HG03196 (cell line): ENCODE results near the gene WDR35.
A peak's percentile ranks its signal among the peaks of the same experiment; 100 is the strongest.
"Not testable (repeated sequence)": the region's sequence is repeated elsewhere in the genome, so short reads cannot be mapped to it uniquely, and the experiment has no call there.

Source experiments
- ATAC-seq: cut with Tn5 transposase; IDR thresholded peaks from one replicate; pipeline ENCODE4 v1.9.1; 2021; ENCODE audit not compliant: unreplicated experiment

Gene WDR35

GRCh38 chr2:19942199-19942598 lies 47.7 kb downstream of the WDR35 start:
- ATAC-seq: no peak

DNA sequence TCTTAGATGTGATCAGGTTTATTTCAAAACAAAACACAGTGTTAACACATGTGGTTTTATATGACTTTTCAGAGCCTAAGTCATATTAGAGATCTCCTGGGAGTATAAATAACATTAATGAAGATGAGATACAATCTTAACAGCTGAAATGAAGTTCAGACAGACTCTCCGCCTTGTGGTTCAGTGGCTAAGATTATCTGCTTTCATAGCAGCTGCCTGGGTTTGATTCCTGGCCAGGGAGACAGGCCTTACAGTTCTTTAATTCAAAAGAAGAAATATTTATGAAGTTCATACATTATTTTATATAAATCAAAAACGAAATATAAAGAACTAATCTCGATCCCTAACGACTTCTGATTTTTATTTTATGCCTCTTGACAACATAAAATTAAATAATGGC lies 52.9 kb downstream of the WDR35 start:
- ATAC-seq: no peak

DNA sequence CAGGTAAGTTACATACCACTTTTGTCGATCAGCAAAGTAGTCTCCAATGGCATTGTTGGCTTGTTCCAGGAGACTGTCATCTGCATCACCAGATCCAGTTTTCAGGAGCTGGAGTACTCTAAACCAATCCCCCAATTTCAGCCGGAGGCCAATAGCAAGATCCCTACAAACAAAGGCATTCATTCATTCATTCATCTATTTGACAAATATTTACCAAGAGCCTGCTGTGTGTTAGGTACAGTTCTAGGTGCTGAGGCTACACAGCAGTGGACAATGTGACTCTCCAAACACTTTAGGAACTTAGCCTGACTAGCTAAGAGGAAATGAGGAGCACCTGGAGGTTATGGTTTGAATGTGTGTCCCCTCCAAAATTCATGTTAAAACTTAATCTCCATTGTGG lies 53.7 kb downstream of the WDR35 start:
- no peak for ATAC-seq

- ATAC-seq: peak; percentile 88
These were observed 56.4 kb downstream of the WDR35 start for GRCh38 chr2:19933351-19933981.

DNA sequence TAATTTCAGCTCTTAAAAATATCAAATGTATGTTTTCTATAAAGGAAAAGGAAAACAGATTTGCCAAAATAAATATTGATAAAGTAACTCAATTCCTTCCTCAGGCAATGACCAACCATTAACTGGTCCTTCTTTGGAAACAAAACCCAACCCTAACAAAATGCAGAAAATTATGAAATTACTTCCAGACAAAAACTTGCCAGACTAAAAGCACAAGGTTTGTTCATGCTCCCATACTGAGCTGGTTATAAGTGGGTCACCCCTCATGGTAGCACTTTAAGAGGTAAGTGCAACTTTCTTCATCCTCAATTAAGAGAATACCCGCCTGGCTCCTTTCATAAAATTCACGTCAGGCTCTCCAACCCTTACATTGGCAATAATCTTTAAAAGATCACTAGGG lies 57.0 kb downstream of the WDR35 start:
- ATAC-seq: no peak

DNA sequence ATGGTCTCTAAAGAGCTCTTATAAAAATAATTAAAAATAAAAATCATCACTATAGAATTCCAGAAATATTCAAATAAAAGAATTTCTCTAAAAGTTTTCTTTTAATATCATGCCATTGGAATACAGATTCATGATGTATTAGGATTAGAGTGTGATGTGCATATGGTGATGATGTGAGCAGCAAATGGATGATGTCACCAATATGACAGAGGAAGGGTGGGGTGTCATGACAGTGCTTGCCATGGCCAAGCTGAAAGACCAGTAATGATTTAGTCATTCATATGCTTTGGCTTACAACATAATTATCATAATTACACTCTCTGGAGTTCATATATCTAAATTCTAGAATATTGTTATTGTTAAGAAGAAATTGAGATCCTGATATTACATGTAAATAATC lies 60.7 kb downstream of the WDR35 start:
- ATAC-seq: no peak

- not testable (repeated sequence) for ATAC-seq
These were observed 62.1 kb downstream of the WDR35 start for GRCh38 chr2:19927816-19928215.

DNA sequence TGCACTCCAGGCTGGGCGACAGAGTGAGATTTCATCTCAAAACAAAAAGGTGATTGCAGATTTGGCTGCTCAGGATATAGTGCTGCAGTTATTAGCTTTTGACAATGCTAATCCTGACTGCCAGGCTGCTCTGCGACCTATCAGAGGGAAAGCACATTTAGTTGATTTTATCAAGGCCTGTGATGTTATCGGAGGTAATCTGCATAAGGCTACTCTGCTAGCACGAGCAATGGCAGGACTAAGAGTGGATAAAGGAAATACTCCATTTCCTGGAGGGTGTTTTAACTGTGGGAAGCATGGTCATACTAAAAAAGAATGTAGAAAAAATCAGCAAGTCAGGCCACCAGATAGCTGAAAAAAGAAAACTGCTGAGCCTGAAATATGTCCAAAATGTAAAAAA lies 65.4 kb downstream of the WDR35 start:
- not testable (repeated sequence) for ATAC-seq

- not testable (repeated sequence) for ATAC-seq
These were observed 67.7 kb downstream of the WDR35 start for GRCh38 chr2:19922188-19922587.

GRCh38 chr2:19916385-19916950 lies 73.4 kb downstream of the WDR35 start:
- ATAC-seq: no peak

DNA sequence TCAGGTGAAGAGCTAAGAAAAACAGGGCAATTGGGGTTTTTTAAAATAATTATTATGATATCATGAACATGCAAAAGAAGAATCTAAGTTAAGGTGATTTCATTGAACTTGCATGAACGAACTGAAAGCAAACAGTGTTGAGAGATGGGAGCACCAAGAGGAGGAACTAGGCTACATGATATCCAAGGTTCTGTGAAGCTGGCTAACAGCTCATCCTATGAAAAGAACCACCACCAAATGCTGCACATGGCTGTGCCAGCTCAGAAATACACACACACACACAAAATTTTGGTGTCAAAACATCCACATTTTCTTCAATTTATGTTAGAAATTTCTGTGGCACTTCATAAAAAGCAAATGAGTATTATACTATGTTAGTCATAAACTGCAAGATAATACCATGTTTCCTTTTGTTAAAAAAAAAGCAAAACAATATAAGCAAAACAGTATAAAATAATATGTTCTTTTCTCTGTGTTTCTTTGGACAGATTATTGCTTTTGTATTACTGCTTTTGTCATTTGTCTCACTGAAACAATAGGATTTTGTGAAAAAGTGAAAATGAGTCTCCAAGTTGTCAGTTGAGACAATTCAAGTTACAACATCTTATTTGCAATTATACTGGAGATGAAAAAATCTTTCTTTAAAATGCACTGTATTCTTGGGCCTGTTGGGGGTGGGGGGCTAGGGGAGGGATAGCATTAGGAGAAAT lies 75.5 kb downstream of the WDR35 start:
- no peak for ATAC-seq

GRCh38 chr2:19911808-19912509 lies 77.9 kb downstream of the WDR35 start:
- ATAC-seq: no peak

GRCh38 chr2:19902216-19902740 lies 87.6 kb downstream of the WDR35 start:
- ATAC-seq: no peak

- ATAC-seq: peak; percentile 92
These were observed 88.3 kb downstream of the WDR35 start, which contains the start of gene TTC32 for GRCh38 chr2:19901442-19902215. Gene TTC32, minus strand, starts transcription at chr2:19901983. Its CDS starts 129 bp downstream, at chr2:19901854.

DNA sequence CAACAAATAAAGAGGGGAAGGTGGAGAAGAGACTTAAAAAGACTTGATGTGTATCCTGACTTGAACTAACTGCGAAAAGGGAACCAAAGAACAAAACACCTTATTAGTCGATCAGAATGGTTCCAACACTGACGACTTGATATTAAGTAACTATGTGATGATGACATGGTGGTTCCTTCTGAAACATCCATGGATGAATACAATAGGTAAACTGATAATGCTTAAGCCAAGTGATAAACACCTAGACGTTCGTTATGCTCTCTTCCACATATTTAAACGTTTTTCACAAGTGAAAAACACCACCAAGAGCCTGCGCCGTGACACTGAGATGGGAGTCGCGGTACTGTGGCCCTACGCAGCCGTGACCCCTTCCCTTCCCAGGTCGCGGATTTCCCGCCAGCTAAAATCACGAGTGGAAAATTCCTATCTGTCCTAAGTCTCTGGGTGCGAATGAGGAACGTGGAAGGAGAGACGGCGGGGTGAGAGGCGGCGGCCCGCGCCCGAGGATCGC lies 88.9 kb downstream of the WDR35 start:
- peak; percentile 8 for ATAC-seq

DNA sequence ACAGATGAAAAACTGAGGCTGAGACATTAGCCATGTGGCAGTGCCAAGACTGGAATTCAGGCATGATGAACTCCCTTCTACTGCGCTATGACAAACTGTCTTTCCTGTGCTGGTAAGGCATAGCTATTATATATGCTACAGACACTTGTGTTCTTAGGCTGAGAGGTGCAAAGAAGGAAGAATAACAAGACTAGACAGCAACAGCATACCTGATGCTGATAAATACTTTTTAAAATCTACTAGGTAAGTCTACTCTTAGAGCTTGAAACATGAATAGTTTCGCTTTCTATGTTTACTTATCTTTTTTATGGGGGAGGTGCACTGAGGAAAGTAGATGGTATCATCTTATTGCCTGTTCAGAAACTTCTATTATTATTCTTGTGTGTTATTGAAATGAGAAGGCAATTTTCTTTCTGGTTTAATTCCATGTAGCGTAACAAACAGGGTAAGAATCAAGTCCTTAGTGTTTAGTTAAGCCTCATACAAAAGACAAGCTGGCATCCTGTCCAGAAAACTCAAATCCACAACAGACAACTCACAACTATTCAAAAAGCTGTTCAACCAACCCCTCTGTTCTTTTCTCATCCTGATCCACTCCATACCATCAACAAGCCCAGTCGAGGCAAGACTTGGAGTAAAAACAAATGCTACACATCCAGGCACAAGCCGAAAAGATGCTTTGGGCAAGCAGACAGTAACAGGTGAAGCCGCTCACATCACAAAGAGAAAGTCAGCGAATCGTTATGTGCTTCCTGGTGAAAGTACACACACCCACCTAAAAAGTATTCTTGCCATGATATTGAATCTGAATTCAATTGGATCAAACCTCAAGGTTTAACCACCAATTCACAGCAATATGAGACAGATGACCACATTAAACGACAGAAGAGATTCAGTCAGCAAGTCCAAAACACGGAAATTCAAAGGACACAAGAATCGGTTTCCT lies 89.6 kb downstream of the WDR35 start:
- ATAC-seq: no peak

DNA sequence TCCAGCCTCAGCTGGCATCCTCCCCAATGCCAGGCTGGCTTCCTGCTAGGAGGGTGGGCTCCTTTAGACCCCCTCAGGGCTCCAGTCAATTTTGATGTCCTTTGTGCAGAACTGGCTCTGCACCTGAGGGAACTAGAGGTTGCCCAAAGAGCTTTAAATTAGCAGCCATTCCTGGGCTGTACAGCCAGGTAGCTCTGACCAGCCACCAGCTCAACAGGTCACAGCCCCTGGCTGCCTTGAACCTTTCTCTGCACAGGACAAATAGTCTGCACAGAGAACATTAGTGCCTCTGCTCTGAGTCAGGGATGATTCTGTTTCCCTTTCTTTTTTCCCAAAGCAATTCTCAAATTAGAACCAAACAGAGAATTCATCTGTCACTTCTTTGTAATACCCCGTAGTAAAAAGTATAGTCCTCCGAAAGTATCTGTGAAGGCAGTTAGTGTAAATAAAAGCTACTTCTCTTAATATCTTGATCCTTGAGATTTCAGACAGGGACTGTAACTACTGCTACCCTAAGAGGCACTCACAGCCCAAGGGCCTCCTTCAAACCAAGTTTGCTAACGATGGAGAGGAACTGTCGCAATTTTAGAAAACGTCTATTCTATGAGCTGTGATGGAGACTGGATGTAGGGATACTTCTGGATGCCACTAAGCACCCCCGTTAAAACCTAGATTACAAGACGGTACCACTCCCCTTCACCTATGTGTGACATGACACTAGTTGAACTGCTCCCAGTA lies 91.1 kb downstream of the WDR35 start:
- ATAC-seq: no peak

DNA sequence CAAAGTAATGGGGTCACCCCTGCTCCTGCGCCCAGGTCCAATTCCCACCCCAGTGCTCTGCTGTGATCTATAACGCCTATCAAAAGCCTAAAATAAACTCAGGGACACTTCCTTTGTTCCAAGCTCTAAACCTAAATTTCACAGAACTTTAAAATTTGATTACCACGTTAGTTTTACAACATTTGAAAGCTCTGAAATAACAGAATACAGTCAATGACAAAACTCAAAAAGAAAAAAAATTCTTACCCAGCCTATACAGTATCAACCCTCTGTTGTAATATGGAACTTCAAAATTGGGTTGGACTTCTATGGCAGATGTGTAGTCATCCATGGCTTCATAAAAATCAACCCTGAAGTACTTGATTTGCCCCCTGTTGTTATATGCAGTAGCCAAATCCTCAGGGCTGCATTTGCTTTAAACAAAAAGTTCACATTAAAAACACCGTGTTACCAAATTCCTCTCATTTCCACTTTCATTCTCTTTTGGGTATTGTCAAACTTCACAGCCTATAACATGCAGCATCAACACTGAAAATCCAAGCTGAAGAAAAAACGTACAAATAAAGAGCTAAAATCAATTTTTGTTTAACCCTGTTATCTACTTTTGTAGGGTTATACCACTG lies 92.2 kb downstream of the WDR35 start:
- ATAC-seq: no peak
